ENCODE measurements around the gene TMEM59L.

DNA sequence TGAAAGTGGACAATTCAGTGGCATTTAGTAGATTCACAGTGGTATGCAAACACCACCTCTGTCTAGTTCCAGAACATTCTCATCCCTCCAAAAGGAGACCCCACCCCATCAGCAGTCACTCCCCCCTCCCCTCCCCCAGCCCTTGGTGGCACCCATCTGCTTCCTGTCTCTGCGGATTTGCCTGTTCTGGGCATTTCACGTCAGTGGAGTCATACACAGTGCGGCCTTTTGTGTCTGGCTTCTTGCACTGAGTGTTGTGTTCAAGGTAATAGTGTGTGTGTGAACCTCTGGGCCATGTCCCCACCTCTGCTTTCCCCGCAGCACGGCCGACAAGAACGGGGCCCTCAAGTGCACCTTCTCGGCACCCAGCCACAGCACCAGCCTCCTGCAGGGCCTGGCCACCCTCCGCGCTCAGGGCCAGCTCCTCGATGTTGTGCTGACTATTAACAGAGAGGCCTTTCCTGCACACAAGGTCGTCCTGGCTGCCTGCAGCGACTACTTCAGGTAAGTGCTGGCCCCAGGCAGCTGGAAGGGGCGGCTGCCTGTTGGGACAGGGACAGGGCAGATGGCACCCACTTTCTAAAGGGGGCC lies 51.4 kb downstream of the TMEM59L start:
- TF ChIP-seq, protein P1, sequence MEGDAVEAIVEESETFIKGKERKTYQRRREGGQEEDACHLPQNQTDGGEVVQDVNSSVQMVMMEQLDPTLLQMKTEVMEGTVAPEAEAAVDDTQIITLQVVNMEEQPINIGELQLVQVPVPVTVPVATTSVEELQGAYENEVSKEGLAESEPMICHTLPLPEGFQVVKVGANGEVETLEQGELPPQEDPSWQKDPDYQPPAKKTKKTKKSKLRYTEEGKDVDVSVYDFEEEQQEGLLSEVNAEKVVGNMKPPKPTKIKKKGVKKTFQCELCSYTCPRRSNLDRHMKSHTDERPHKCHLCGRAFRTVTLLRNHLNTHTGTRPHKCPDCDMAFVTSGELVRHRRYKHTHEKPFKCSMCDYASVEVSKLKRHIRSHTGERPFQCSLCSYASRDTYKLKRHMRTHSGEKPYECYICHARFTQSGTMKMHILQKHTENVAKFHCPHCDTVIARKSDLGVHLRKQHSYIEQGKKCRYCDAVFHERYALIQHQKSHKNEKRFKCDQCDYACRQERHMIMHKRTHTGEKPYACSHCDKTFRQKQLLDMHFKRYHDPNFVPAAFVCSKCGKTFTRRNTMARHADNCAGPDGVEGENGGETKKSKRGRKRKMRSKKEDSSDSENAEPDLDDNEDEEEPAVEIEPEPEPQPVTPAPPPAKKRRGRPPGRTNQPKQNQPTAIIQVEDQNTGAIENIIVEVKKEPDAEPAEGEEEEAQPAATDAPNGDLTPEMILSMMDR (IDR thresholded peaks at IDR 0.05) = no peak
- TF ChIP-seq POLR2A (IDR thresholded peaks at IDR 0.05) (no peak), POLR2AphosphoS5 (IDR thresholded peaks at IDR 0.05) (no peak), EP300 (IDR thresholded peaks at IDR 0.05) (no peak)
